ENCODE results near the gene DGKH.
"Not testable (repeated sequence)": the region's sequence is repeated elsewhere in the genome, so short reads cannot be mapped to it uniquely, and the experiment has no call there.

Gene DGKH

DNA sequence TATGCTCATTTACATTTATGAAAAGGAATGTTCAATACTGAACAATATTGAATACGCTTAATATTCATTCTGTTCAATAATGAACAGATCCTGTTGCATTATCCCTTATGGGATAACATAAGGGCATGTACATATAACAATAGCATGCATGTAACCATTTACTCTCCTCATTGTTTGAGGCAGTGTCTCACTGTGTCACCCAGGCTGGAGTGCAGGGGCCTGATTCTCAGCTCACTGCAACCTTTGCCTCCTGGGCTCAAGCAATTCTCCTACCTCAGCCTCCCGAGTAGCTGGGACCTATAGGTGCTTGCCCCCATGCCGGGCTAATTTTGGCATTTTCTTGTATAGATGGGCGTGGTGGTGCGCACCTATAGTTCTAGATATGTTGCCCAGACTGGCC, 4.8 kb upstream of the DGKH start:
- no peak for DNase-seq

DNA sequence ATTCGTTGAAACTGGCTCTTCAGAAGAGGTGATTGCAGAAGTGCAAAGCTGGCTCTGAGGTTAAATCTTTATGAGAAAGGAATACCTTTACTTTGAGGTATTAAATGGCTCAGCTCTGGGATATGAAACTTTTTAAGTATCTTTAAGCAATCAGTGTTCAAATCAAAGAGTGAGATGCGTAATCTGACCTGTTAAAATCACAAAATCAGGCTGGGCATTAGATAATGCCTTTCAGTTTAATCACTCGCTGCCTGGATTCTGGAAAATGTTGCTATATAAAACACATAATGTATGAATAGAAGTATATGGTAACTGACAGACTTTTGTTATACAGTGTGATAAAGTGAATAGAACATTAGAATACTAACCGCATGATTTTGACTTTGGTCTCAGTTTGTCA, 2.0 kb upstream of the DGKH start:
- no peak for DNase-seq

DNA sequence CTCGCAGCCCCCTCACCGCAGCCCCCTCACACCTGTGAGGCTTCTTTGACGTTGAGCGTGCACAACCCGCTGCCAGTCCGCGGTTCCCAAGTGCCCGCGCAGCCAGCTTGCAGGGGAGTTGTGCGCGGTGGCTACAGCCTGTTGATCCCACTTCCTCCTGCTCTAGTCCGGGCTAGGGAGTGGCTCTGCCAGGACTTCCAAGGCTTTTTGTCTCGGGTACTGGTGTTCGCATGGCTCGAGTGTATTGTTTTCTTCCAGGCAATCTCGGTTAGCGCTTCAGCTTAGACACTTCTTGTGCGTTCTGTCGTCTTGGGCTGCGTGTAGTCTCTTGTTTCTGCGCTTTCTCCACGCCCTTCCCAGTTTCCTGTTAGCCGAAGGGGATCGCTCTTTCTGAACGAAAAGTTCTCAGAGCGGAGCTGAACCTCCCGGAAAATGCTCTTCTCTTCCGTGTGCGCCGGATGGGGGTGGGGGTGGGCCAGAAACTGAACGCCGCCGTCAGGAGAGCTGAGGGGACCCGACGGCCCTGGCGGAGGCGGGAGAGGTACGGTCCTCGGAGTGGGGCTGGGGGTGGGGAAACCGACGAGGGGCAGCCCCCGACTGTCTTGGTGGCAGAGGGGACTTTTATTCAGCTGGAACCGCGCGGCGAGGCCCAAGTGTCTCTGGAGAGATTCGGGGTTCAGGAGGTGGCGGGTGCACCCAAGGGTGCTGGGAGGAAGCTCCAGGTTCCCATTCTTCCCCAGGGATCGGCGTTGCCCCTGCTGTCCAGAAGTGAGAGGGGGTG, 697 bp upstream of the DGKH start:
- DNase-seq: peak; percentile 65

DNA sequence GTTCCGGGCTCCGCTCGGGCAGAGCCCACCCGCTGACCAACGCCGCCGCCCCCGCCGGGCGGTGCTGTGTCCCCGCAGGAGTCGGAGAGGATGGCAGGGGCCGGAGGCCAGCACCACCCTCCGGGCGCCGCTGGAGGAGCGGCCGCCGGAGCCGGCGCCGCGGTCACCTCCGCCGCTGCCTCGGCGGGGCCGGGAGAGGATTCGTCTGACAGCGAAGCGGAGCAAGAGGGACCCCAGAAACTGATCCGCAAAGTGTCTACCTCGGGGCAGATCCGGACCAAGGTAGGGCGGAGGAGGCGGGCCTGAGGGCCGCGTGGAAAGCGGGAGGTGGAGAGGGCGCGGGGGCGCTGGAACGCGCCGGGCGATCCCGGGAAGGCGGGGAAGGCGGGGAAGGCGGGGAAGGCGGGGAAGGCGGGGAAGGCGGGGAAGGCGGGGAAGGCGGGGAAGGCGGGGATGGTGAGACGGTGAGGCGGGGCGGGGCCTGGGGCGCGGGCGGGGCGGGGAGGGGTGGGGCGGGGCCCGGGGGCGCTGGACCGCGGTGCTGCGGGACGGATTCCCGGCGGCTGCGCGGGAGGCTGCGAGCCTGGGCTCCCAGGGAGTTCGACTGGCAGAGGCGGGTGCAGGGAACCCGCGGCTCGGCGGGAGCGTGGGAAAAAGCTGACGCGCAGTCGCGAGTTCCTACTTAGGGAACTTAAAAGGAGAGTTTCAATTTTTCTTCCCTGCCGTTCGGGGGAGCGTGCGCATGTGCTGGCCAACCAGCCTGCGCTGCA, 421 bp downstream of the DGKH start:
- DNase-seq: peak; percentile 82

DNA sequence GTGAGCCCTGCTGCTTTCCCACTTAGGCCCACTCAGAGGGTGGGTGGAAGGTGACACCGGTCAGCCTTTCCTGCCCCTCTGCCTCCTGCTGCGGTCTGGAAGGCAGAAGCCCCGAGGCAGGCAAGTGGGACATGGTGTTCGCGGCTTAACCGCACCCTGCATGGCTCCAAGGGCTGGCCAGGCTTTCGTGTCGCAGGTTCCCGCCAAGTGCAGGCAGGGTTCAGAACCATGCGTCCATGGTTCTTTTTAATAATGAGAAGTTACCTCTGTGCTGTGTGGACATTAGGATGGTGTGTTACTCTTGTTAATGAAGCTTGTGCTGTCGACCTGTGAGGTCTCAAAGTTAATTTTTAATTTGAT, 986 bp downstream of the DGKH start:
- no peak for DNase-seq

DNA sequence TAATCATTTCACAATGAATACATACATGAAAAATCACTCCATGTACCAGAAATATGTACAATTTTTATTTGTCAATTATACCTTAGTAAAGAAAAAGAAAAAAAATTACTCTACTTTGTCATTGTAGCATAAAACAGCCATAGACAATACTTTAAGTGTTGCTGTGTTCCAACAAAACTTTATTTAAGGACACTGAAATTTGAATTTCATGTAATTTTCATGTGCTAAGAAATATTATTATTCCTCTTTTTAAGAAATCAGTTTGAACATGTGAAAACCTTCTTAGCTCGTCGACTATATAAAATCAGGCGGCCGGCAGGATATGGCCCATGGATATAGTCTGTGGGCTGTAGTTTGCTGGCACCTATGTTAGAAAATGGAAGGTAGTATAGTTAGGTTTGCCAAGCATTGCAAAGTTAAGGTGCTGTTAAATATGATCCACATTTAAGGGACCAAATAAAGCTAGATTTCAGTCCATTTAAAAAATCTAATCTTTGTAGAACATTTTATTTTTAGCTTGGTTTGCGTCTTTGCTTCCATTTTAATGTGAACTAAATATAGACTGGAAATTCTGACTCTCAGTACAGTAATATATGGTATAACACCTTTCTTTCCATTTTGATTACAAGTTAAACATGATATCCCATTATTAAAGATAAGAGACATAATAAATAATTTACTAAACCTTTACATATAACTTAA, 6.5 kb downstream of the DGKH start:
- DNase-seq: no peak

DNA sequence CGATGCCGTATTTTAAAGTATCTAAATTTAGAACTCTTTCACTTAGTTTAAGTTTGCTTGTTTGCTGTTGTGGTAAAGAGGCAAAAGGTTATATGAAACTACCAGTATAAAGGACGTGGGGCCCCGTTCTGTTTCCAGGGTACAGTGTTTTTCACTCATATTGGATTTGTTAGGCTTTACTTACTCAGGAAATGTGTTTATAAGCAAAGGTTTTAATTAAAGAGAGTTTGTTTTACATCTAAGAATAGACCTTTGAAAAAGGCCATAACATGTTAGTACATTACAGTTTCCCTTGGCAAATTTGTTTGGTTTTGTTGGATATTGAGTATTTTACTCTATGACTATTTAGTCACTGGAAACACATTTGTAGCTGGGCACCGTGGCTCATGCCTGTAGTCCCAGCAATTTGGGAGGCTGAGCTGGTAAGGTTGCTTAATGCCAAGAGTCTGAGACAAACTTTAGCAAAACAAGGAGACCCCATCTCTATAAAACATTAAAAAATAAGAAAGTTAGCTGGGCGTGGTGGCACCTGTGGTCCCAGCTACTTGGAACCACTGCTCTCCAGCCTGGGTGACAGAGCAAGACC, 7.1 kb downstream of the DGKH start:
- no peak for DNase-seq

DNA sequence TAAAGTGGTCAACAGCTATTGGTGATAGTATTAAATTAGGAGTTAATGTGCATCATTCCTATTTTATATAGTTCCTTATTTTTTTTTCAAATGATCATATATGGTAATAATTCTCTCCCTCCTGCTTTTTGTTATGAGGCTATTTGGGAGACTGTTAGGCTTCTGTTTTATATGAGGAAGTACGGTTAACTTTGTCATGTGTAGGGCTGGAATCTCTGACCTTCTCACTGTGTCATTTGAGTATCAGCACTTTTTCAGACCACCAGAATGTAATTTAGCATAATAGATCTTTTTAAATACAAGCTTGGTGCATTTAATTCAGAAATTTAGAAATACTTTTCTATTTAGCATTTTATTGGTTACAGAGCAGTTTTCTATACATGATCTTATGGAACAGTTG, 7.7 kb downstream of the DGKH start:
- no peak for DNase-seq

DNA sequence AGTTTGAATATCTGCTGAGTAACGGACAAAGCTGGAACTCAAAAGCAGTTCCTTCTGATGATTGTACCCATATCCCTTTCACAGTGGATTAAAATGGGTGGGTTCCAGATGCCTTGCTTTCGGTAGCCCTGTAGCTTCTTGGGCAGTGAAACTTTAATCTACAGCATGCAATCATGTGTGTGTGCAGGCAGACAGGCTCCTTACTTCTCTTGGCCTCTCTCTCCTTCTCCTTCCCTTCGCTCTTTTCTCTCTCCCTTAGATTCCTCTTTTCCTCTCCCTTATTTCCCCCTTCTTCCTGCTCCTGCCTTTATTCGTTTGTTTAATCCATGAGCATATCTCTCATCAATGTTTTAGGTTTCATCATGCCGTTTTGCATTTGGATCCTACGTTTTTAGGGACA, 8.1 kb downstream of the DGKH start:
- no peak for DNase-seq

DNA sequence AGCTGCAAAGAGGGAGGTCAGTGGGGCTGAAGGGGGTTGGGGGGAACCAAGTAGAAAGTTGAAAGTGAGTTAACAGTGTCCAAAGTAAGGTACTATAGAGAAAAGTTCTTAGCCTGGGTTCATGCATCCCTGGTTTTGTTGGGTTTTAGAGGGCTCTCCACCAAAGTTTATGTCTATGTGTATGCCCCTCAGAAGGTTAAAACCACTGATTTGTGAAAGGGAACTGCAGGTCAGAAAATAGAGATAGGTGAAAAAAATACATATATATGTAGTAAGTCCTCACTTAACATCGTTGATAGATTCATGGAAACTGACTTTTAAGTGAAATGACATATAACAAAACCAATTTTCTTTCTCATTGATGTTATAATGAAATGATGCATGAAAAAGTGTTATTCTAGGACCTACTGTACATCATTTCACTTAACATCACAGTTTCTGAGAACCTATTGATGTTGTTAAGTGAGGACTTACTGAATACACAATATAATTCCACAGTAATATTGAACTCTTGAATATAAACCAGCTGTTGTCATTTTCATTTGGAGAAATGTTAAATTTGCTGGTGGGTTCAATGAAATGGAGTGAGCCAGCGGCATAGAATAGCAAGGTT, 9.6 kb downstream of the DGKH start:
- no peak for DNase-seq

DNA sequence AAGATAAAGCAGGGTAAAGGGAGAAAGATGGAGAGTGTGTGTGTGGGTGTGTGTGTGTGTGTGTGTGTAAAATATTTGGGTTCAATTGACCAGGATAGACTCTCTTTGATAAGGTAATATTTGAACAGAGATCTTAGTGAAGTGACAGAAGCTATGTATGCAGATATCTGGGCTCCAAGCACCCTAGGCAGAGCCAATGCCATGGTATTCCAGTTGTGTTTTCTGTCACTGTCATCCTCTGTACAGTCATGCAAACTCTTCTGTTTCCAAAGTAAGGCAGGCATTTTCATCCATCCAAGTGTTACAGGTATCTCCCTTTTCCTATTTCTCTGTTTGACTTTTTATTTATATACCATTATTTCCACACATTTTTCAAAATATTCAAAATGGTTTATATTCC, 13.5 kb downstream of the DGKH start:
- no peak for DNase-seq

DNA sequence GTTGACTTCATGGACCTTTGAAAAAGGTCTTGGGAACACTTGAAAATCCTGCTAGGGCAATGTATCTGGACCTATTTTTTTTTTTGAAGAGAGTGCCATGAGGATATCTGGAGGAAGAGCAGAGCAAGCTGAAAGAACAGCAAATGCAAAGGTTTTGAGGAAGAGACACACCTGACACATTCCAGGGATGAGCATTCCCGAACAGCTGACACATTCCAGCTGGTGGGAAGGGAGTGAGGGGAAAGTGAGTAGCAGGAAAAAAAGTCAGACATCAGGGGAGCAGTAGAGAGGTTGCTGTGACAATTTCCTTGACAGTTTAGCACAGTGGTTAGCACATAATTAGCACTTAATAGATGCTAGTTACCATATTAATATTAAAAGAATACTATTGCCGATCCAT, 14.7 kb downstream of the DGKH start:
- DNase-seq: no peak

DNA sequence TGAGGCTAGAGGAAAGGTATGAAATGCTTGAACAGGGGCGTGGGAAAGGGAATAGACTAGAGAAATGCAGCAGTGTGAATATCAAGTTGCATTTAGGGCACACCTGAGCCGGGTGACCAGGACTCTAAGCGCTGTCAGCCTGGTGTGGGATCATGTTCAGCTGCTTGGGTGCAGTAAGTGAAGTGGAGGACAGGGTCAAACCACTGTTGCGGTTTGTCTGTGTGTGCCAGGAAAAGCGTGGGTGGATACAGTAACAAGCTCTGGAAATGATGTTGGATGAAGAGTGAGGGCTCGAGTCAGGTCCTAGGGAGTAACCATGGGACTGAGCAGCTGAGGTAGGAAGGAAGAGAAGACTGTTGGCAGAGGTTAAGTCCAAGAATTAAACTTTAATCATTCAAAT, 15.8 kb downstream of the DGKH start:
- no peak for DNase-seq

DNA sequence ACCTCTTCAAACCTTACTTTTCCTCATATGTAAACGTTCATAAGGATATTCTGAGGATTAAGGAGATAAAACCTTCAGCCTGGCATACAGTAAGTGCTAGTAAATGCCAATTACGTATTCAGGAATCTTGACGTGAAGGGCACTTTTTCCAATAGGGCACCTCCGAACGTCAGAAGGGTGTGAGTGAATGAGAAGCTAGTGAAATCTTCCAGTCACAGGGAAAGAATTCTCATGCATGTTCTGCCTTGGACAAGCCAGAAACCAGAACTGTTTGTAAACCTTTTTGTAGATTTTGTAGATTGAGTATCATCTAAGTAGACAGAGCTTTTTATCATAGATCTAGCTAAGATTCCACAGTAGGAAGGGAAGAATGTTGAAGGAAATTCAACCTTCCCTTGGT, 16.5 kb downstream of the DGKH start:
- DNase-seq: no peak

DNA sequence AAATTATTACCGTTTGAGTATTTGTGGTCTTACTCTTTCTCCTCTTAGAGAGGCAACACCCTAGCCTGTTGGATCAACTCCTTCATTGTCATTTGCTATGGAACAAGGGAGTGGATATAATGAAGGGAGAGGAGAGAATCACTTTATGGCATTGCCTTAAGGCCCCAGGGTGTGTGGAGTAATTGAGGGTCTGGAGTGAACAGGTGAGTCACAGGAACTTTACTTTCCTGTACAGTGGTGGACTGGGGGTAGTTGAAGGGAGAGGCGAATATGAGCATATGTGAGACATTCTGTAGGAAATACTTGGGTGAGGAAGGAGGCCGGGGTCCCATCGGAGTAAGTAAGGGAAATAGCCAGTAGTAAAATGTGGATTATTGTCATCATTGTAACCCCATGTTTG, 17.0 kb downstream of the DGKH start:
- DNase-seq: no peak

DNA sequence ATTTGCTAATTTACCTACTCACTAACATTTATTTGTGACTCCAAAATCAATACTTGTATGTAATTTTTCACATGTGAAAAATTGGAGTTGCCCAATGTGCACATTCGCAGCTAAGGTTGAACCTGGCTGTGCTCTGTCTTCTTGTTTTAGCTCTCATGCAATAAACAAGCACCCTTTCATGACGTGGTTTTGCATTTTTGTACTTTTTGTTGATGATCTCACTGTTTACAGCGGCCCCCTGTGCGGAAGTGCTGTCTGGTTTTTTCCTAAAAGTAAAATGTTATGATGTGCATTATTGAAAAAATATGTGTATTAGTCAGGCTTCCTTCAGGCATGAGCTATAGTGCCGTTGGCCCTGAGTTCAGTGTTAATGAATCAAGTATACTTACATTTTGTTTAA, 18.1 kb downstream of the DGKH start:
- no peak for DNase-seq

DNA sequence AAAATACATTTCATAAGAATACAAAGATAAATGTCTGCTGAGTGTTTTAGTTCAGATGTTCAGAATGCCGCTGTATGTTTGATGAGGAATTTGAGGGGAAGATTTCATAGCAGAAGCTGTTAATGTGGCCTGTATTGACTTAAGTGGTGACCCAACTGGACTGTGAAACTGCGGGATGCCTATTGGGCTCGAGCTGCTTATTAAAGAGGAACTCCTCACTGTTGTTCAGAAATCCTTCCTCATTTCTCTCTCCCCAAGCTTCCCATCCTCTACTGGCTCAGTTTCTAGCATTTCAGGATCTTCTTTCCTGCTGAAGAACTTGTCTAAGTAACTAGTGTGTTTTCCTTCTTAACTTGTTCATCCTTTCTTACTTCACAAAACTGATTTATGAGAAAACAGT, 20.4 kb downstream of the DGKH start:
- DNase-seq: no peak

DNA sequence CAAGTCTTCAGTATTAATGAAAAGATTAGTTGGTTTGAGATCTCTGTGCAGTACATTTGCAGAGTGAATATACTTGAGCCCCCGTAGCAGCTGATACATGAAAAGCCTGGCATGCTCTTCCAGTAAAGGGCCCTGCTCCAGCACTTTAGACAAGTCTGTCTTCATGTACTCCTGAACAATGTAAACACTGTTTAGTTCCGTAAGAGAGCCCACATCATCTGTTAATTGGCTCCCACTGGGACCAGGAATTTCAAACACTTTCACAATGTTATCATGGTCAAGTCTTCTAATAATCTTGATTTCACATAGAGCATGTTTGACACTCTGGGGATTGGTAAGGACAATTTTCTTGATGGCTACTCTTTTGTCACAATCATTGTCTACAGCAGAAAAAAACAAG, 22.2 kb downstream of the DGKH start:
- not testable (repeated sequence) for DNase-seq

DNA sequence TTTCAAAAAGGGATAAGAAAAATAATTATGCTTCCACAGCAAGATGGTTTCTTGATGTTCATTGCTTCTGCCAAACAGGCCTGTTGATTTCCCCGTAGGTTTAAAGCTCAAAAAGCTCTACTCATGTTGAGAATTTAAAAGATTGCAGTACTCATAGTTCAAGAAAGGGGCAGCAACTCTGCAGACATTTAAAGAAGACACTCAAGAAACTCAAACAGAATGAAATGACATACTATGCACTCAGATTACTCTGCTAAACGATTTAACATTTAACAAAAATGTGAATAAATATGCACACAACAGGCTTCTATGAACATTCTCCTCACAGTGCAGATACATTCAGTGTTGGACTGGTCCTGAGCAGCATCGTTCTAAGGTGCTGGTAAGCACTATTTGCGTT, 22.7 kb downstream of the DGKH start:
- not testable (repeated sequence) for DNase-seq

DNA sequence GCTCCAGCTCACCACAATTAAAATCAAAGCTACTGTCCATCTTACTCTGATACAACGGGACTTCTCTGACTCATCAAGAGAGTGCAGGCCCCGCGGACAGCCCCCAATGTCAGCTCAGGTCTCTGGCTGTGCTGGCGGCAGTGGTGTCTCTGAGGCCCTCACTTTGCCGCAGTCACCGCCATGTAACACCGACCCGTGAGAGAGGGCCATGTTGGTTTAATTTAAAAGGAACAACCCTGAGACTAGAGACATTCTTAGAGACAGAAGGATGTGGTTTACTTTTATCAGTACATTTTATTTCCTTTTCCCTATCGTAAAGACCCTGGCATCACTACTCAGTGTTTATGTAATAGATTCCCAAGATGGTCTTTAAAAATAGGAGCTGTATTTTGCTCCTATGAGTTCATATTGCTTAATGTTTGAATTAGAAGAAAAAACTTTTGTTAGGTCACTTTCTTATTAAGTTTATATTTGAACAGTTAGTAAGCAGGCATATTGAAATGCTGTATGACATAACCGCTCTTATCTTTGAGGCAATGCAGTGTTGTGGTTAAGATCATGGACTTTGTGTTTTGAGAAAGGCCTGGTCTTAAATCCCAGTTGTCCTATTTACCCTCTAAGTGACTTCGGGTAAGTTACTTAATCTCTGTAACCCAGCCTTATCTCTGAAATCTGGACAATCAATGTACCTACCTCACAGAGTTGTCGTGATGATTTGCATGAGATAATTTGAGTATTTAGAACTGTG, 23.4 kb downstream of the DGKH start:
- no peak for DNase-seq

DNA sequence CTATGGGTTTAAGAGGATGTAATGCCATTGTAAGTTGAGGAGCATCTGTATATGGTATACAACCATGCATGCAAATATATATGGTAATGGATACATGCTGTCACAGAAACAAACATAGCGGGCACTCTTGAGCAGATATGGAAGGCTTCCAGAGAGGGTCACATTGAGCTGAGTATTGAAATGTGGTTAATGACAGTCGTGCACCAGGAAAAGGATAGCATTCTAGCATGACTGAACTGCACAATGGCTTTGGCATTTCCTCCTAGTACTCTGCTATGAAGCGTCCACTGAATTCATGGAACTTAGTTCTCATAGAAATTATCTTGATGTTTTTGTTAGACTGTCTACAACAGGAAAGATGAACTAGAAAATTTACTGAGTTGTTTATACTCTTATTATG, 25.2 kb downstream of the DGKH start:
- DNase-seq: no peak

DNA sequence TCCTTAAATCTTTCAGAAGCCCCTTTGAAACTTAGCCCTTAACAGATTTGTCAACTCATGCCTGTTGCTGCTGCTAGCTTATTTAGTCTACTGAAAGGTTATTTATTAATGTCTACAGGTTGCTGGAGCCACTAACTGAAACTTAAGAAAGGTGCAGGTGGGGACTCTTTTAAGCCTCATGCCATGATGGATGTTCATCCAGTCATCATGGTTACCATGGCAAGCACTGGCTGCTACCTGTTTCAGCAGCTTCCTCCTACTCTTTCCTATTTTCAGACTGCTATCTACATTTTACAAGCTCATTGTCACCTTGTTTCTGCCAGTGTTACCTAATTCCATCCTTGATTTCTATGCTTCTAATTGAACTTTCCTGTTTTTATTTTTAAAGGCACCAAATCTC, 27.1 kb downstream of the DGKH start:
- no peak for DNase-seq

DNA sequence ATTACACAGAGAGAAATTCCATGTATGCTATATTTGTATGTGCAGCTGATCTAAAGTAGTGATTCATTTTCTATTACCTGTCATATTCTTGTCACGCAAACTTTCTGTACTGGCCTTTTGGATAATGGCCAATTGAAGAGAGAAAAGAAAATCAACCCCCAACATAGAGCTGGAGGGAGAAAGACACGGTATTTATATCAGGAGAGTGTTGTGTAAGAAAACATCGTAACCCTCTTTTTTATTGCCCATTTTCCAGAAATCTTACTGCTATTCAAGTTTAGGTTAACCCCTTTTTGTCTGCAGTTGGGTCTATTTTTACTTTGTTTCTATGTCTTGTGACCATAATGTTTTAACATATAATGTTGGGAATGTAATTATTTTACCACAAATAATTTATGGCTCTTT, 27.9 kb downstream of the DGKH start:
- no peak for DNase-seq
